DMS53 treated with DMSO at 0.1 percent for 48 hours (cell line): ENCODE measurements around the gene MARCO.
"Not testable (repeated sequence)": the region's sequence is repeated elsewhere in the genome, so short reads cannot be mapped to it uniquely, and the experiment has no call there.

Experiments
- DNase-seq: peaks from one replicate; lab custom pipeline; 2025; ENCODE audit not compliant: unreplicated experiment; lab: John Stamatoyannopoulos, UW

MARCO gene

DNA sequence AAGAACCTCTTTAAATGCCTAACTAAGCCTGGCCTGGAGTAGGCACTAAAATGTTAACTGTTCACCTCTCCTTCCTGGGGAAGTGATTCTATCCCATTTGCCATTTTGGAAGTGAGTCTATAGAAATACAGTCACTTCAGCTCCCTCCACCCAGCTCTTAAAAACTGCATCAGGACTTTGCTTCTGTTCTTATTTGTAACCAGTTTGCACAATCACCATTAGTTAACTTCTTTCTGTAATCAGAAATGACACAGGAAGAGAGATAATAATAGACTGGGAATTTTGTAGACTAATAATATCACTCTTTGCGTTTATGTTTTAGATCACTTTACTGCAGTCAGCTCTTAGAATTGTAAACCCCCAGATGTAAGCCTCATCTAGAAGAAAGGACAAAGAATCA lies 16.0 kb upstream of the MARCO start:
- DNase-seq = no peak

DNA sequence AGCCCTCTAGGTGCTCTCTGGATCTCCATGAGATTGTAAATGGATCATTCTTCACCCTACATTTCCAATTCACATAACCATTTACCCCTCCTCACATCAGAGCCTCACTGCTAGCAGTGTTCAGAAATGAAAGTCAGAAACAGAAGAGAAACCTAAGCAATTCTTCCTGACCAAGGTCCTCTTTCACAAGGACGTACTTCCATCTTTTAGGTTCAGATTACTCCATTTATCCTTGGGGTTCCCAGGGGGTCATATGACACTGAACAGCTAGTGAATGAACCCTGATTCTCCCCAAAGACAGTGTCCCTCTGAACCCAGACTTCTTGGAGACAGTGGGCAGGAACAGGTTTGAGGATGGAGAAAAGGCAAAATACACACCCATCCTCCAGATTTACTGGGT lies 12.9 kb upstream of the MARCO start:
- DNase-seq = no peak

DNA sequence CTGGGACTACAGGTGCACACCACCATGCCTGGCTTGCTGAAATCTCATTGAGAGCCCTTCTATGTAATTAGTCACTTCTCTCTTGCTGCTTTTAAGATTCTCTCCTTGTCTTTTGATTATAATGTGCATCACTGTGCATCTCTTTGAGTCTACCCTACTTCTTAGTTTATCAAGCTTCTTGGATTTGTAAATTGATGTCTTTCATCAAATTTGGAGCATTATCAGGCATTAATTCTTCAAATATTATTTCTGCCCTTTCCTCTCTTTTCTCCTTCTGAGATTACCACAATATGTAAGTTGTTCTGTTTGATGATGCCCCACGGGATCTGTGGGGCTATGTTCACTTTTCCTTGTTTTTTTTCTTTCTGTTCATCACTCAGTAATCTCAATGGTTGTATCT lies 9.0 kb upstream of the MARCO start:
- no peak for DNase-seq

DNA sequence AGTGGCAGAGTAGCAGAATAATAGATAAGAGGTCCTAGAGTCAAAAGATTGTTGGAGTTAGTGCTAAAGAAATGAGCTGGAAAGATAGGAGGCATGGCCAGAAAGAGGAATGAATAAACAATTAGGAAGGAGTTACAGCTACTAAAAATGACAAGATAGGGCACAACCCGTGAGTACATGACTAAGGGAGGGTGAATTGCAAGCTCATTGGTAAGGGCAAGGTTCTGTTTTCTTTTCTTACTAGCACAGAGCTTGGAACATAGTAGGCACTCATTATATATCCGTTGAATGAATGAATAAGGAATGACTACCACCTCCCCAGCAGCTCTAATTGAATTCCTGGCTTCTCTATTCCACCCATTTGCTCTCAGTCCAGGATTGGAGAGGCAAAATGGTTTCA lies 5.7 kb upstream of the MARCO start:
- DNase-seq = no peak

DNA sequence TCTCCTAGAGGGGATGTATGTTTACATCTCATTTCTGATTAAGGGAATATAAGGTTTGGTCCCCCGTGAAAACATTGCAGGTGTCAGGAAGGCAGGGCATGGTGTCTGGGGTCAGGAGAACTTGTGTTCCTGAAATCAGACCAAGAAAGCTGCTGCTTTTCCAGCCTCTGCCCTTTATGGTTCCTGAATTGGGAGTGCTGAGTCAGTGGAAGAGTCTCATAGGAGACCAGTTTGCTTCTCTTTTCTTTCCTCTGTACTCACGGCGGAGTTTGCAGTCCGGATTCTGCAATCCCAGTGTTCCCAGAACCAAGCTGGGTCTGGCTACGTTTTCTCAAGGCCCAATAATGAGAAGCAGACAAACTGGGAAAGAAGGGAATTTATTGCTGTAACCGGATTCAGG lies 5.1 kb upstream of the MARCO start:
- no peak for DNase-seq

DNA sequence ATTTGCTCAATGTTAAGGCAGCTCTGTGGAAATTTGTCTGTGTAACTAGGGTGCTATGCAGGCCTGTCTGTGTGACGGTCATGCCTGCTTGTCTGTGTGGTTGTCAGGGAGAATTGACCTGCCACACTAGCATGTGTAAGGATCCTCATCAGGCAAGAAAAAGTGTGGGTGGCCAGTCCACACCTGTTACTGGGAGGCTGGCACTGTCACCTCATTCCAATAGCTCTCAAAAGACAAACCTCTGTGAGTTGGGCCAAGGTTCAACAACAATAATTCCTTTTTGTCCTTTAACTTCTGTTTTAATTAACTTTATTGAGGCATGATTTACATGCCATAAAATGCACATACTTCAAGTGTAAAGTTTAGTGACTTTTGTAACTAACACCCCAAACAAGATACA lies 4.2 kb upstream of the MARCO start:
- no peak for DNase-seq

DNA sequence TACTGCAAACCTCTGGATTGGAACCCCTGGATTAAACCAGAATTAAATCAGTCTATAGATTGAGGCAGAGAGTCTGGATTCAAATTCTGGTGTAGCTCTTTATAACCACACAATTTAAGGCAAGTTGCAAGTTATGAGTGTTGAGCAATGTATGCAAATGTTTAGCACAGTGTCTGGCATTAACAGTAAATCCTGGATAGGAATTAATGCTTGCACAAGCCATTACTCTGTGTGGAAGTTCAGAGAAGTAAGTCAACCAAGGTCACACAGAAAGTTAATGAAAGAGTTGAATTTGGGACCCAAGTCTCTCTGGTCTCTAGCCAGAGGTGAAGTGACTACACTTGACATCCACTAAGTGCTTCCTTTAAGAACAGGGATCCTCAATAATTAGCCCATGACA lies 2.0 kb upstream of the MARCO start:
- no peak for DNase-seq

DNA sequence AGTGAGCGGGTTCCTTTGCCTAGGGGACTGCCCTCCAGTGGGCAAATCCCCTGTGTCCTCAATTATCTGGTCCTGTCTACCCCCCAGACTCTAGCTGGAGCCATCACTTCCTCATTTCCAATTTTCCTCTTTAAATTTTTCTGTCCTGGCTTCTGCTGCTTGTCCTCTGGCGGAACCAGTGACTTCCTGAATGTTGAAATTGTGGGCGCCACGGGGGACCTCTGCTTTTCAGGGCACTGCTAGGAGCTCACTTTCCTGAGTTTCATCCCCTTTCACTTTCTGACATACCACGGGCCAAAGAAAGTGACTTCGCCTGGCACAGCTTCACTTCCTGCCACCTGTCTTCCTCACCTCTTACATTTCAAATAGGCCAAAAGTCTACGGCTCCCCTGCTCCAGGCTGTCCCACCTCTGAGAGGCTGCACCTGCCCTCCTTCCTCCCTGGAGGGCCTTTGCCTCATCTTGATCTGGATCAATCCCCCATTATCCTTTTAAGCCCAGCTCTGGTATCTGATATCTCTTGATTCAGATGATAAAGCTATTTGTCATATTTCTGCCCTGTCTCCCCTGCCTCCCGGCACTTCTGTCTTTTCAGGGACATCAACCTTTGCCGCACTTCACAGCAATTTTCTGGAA lies 1.4 kb upstream of the MARCO start:
- DNase-seq = no peak

DNA sequence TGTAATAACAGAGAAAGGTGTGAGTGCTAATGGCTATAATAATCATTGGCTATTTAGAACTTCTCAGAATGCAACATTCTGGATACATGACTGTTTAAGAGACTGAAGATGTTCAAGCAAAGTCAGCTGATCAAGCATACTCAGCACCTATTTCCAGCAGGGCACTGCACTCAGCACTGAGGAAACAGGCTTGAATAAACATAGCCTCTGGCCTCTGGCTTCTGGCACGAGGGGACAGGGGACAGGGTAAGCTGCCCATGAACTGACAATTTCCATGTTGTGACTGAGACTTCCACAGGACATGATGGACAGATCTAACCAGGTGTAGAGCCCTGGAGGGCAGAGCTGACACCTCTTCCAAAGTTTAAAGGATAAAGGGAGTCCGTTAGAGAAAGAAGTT lies 1.3 kb downstream of the MARCO start:
- no peak for DNase-seq

DNA sequence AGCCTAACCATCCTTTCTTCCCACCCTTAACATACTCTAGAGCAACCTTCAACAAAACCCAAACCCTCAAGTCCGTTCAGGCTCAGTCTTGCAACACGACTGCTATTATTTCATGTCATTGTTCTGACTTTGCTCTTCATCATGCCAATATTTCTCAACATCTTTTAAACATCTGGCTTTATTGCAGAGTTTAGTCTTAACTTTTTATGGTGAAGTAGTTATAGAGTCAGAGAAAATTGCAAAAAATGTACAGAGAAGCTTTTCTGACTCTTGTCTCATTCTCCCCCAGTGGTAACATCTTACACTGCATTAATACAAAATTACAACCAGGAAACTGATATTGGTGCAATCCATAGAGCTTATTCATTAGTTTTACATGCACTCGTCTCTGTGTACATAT lies 3.9 kb downstream of the MARCO start:
- DNase-seq = no peak

DNA sequence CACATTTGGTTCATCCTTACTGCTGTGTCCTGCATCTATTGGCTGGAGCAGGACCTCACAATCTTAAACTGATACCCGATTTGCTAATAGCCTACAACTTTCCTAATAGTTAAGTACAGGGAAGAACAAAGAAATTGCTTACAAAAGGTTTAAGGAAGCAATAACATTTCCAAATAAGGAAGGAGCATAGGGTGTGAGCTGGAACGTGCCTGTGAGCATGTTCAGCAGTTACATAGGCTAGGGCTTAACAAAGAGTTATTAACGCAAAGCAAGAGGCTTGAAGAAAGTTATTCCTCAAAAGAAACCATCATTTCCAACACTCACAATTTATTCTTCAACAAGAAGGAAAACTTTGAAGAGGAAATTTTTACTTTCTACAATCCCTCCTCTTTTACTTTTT lies 6.3 kb downstream of the MARCO start:
- DNase-seq = not testable (repeated sequence)

DNA sequence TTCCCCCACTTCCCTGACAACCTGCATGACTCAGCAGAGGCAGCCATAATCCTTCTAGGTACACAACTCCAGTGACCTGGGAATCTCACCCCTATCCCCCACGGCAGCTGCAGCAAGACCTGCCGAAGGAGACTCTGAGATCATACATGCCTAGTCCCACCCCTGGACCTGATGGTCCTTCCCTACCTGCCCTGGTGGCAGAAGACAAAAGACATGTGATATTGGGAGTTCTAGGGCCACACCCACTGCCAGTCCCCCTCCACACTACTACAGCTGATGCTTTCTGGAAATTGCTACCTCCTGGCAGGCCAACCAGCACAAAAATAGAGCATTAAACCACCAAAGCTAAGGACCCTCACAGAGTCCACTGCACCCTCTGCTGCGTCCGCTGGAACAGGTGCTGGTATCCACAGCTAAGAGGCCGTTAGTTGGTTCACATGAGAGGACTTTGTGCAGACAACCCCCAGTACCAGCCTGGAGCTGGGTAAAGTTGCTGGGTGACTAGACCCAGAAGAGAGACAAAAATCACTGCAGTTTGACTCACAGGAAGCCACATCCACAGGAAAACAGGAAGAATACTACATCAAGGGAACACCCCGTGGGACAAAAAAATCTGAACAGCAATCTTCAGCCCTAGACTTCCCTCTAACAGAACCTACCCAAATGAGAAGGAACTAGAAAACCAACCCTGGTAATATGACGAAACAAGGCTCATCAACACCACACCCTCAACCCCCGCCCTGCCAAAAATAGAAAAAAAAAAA lies 12.5 kb downstream of the MARCO start:
- DNase-seq = no peak

DNA sequence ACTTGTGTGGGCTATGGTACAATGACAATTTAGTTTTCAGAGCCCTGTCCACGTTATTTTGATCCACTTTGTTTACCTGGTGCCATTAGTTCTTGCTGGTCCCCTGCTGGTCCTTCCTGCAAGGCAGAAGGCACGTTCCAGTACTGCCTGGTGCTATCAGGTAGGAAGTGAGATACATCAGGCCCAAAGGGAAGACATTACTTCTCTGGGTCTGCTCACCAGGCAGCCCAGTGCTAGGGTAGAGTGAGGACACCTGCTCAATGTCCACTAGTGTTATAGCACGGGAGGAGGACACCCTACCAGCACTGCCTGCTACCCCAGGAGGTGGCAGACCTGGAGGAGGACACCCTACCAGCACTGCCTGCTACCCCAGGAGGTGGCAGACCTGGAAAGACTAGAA lies 23.7 kb downstream of the MARCO start:
- DNase-seq = no peak

DNA sequence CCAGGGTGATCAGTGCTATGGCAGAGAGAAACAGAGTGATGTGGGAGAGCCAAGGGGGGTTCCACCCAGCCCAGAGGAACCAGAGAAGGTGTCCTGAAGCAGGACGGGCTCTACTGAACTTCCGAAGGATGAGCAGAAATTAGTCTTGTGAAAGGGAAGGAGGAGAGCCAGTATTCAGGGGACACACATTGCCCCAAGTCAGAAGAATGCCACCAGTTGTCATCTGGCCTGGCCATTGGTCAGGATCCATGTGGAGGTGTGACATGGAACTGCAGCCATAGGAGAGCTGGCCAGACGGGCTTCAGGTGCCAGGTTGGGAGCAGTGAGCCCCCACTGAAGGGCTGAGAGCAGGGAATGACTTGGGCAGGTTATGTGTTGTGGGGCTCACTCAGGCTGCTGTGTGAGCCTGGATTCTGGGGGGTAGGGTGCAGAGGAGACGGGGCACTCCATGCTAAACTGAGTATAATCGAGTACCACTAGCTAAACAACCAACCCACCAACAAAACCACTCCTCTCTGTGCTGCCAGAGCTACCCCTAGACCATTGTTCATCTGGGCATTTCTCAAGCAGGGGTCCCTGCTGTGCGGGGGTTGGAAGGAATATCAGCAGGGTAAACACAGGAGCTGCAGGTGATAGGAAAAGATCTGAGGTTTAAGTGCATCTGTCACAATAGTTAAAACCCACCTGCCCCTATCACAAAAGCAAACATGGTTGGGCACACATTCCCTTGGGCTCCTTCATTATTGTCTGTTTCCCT lies 25.3 kb downstream of the MARCO start:
- DNase-seq = no peak

DNA sequence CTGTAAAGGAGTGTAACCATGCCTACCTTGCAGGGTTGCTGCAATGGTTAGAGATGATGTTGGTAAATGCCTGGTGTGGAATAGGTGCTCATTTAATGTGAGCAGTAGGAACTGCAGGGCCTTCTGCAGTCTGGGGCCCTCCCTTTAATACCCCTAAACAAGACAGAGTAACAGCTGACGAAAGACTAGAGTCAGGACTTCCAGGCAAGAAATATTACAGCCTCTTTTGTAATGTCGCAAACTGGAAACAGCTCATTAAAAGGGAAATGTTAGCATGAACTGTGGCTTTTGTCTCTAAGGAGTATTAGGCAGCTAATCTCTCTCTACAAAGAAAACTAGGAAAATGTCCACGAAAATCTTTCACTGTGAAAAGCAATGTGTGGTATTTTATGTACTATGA lies 26.0 kb downstream of the MARCO start:
- DNase-seq = no peak

DNA sequence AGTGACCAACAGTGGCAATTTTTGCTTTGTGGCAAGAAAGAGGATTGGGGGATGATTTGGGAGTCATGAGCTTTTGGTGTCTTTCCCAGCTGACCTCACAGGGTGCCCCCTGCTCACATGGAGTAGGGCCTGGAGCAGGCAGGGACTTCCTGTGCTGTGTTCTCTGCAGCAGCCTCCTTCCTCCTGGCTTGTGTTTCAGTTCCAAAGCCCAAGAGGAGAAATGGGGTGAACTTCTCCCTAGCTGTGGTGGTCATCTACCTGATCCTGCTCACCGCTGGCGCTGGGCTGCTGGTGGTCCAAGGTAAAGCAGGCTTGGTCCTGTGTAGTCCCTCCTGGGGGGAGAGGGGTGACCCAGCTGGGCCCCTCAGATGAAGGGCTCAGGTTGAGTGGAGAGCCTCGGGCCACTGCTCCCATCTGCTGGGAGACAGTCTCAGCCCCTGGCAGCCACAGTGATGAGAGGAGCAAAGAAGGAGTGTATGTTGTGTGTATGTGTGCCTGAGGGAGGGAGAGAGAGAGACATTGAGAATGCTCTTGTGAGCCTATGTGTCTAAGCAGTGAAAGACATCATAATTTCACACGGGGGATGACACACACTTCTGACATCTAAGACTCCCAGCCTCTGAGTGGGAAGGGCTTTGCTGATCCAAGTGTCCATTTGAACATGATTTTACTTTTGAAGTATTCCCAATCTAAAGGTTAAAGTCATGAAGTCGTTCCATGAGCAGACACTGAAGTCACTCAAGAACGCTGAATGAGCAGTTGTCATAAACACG lies 27.2 kb downstream of the MARCO start:
- no peak for DNase-seq

DNA sequence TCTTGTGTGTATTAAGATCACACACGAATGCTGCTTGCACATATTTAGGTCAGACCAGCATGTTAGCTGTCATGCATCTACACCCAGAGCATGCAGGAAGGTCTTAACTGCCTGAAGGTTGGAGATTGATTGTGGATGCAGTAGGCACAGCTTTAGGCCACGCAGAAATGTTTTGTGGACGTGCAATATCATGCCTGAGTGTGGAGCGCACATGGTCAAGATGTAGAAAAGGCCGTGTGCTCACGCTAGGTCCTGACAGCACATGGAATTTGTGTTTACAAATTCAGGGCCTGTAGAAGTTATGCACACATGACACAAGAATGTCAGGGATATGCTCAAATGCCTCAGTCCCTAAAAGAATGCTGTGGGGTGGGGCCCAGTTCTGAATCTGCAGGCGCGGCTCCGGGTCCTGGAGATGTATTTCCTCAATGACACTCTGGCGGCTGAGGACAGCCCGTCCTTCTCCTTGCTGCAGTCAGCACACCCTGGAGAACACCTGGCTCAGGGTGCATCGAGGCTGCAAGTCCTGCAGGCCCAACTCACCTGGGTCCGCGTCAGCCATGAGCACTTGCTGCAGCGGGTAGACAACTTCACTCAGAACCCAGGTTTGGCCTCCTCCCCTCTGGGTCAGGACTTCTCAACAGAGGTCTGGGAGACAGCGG lies 27.9 kb downstream of the MARCO start:
- no peak for DNase-seq

DNA sequence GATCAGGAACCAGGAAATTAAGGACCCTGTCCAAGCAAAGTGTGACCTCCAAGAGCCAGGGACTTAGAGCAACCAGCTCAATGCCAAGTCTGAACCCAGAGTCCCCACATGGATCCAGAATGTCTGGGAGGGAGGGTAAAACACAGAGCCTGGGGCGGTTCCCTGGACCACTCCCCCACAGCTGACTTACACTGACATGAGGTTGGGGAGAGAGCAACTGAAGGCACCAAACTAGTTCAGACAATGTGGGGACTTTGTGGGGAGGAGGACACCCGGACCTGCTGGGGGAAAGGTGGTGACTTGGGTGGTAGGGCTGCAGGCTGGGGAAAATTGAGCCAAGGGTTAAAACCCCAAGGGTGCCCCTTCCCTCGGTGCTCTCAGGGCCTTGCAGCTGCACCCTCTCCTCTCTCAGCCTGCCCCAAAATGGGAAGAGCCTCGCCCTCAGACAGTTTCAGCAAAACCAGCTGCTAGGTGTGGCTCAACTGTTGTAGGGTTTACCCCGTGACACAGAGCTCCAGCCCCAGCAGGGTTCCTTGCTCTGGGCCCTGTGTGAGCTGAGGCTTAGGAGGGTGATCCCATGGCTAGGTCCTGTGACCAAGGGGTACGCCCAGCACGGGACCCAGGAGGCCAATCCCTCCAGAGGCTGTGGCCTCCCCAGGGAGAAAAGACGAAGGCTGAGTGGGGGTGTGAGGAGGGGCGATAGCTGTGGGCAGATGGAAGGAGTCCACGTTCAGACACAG lies 28.6 kb downstream of the MARCO start:
- DNase-seq = no peak

DNA sequence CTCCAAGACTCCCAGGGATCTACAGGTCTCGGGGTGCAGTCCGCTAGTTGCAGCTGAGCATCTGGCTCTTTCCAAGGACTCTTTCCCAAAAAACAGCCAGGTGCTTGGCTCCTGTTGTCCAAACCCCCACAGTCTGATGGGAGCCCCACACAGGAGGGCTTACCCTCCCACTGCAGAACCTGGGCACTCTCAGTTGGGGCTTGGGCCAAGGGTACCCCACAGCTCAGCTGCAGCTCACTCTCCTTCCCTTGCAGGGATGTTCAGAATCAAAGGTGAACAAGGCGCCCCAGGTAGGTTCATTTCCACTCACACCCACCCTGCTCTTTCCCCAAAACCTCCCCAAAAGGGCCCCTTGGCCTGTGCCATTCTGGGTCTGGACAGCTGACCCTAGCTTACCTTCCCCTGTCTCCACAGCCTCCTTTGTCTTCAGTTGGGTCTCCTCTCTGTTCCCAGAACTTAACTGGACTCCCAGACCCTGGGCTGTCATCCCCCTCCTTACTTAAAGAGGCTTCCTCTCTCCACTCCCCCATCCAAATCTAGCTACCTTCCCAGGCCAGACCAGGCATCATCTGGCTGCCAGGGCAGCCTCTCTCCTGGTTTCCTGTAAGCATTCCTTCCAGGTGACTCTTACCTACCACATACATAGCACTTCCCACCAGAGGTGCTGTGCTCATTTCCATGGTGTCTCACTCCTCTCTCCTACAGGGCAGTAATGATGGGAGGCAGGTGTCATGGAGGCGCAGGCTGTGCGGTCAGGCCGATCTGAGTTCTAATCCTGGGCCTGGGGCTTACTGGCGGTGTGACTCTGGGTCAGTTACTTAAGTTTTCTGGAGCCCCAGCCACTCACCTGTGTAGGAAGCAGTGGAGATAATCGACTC lies 29.5 kb downstream of the MARCO start:
- DNase-seq = no peak
